Adrenal gland (tissue), 12 donors: ENCODE results near the gene GHR. TPM values are rescaled to one million over a fixed set of nuclear protein-coding genes. Genes with fewer than 3 reads are reported as not detected.

Source experiments
- DNase-seq, 7 donors: peaks; one replicate each; pipeline ENCODE4 v3.0.0-alpha.2; 2019 to 2020
- H3K27ac ChIP-seq, 5 donors: fragments of 200-600 bp; sonication (generic) in 4 of 5; 1 replicate in 3 of 5; 2 replicates in 2 of 5; pipeline versions ENCODE4 v1.5.1 to v1.8.0; 2016 to 2020; ENCODE audit warnings: mild to moderate bottlenecking in 1 of 5
- H3K27me3 ChIP-seq: fragments of 200-600 bp; 2 replicates; pipeline ENCODE4 v1.8.0; 2021
- H3K36me3 ChIP-seq, 2 donors: fragments of 200-600 bp; replicated peaks in 1 of 2; 1 replicate in 1 of 2; 2 replicates in 1 of 2; pipeline versions ENCODE4 v1.5.1 to v1.8.0; 2018 to 2022
- H3K4me1 ChIP-seq, 2 donors: fragments of 200-600 bp; replicated peaks in 1 of 2; 1 replicate in 1 of 2; 2 replicates in 1 of 2; pipeline versions ENCODE4 v1.5.1 to v1.8.0; 2018 to 2021
- H3K4me3 ChIP-seq, 4 donors: fragments of 200-600 bp; sonication (generic) in 3 of 4; one replicate each; pipeline ENCODE4 v1.5.1; 2016 to 2018
- H3K9me3 ChIP-seq, 3 donors: fragments of 200-600 bp; sonication (generic) in 1 of 3; replicated peaks in 1 of 3; 1 replicate in 2 of 3; 2 replicates in 1 of 3; pipeline versions ENCODE4 v1.5.1 to v1.8.0; 2016 to 2021
- POLR2A ChIP-seq, 2 donors: fragments of 450-650 bp; IDR thresholded peaks; one replicate each; pipeline ENCODE4 v1.6.1; 2017; ENCODE audit warnings: antibody characterized with exemption in 2 of 2, mild to moderate bottlenecking in 2 of 2, moderate library complexity in 1 of 2
- WGBS, 4 donors: extraction: QIAGEN DNeasy Blood & Tissue Kit in 2 of 4; methylation state at CpG; one replicate each; pipeline versions ENCODE4 v1.1.5 to v1.1.7; 2013 to 2017; 5-methylcytosine and 5-hydroxymethylcytosine counted together
- intact Hi-C, 2 donors: fragments of 100-400 bp; cut with DNase I; formaldehyde crosslinking; loops; one replicate each; pipeline versions ENCODE4 v1.14.1 to v1.15.0; 2022 to 2023
- polyA plus RNA-seq, 3 donors: library from polyadenylated mRNA; stranded (reverse); fragments of 200-250 nt in 2 of 3; fragments of 350-450 nt in 1 of 3; fragmentation: Illumina TruSeq in 1 of 3; extraction: RNeasy Lipid Tissue Mini Kit (QIAGEN cat#74804) in 1 of 3; gene quantifications; one replicate each; pipeline ENCODE4 v1.2.3, GENCODE V29; 2013 to 2014
- total RNA-seq, 9 donors: library from RNA; depleted of rRNA in 4 of 9; stranded (reverse); fragments of >200 nt in 4 of 9; fragments of 120-200 nt in 1 of 9; fragmentation: NEBNext Ultra II Directional in 1 of 9; extraction: Animal tissue kit (Norgen Biotek cat#: 25700) in 1 of 9; gene quantifications; one replicate each; pipeline versions ENCODE4 v1.1.0 to v1.2.4, GENCODE V29; 2013 to 2023
- TF ChIP-seq, protein P1 (sequence below), 6 experiments: fragments of 450-650 bp in 4 of 6; fragments of 200-600 bp in 2 of 6; sonication (generic) in 1 of 6; IDR thresholded peaks; 1 replicate in 5 of 6; 2 replicates in 1 of 6; pipeline versions ENCODE4 v1.5.1 to v1.8.0; 2016 to 2021; ENCODE audit warnings: antibody characterized with exemption in 6 of 6, mild to moderate bottlenecking in 2 of 6, moderate library complexity in 1 of 6
- donor health status: healthy with polysubstance abuse.
- donor health status: Bipolar disorder and iron deficiency.
- donor health status: DM: yes; HTN: yes; CAD: no.
- donor health status: DM: no; HTN: no; CAD: no.
- donor health status: DM: no; HTN: no; CAD: no.
- donor health status: DM: yes; HTN: yes; CAD: no.

Gene GHR
- total and polyA plus RNA-seq, 12 donors: 2.9 to 17.1 (median 10.5) TPM

DNA sequence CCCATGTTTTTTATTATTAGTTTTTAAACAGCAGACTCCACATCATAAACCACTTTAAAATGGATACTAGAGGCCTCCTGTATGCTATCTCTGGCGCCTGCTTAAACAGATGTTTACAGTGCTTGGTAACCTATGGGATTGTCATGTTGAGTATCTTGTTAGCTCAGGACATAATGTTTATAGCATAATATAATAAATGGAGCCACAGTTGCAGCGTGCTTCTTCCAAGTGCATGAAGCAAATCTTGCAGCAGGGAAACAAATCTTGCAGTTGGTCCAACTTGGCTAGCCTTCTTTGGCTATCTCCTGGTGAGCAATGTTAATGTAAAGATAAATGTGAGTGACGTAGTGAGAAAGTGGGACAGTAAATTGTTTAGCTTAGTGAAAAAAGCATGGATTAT, 2.8 kb downstream of the GHR start:
- intact Hi-C loops: loop anchor here (10.0 kb wide), 3 partner anchors 159 to 339 kb away; no protein-coding TSS in a partner anchor
- Histone ChIP-seq H3K27me3 (no peaks in the 10 kb centered on the region), H3K9me3 (no peaks in the 10 kb centered on the region), H3K4me1 (peaks cover 5 to 14% of the 10 kb centered on the region in 2 donors), H3K36me3 (no peaks in the 10 kb centered on the region), H3K27ac (no peak overlapping the region), H3K4me3 (no peak overlapping the region)
- WGBS, 4 donors: 82 to 91% (median 86%) methylated on average over 3 of the region's 3 CpGs
- no peak for DNase-seq
- TF ChIP-seq, protein P1, sequence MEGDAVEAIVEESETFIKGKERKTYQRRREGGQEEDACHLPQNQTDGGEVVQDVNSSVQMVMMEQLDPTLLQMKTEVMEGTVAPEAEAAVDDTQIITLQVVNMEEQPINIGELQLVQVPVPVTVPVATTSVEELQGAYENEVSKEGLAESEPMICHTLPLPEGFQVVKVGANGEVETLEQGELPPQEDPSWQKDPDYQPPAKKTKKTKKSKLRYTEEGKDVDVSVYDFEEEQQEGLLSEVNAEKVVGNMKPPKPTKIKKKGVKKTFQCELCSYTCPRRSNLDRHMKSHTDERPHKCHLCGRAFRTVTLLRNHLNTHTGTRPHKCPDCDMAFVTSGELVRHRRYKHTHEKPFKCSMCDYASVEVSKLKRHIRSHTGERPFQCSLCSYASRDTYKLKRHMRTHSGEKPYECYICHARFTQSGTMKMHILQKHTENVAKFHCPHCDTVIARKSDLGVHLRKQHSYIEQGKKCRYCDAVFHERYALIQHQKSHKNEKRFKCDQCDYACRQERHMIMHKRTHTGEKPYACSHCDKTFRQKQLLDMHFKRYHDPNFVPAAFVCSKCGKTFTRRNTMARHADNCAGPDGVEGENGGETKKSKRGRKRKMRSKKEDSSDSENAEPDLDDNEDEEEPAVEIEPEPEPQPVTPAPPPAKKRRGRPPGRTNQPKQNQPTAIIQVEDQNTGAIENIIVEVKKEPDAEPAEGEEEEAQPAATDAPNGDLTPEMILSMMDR (IDR thresholded peaks at IDR 0.05): no peak
- TF ChIP-seq POLR2A (IDR thresholded peaks at IDR 0.05): no peak

DNA sequence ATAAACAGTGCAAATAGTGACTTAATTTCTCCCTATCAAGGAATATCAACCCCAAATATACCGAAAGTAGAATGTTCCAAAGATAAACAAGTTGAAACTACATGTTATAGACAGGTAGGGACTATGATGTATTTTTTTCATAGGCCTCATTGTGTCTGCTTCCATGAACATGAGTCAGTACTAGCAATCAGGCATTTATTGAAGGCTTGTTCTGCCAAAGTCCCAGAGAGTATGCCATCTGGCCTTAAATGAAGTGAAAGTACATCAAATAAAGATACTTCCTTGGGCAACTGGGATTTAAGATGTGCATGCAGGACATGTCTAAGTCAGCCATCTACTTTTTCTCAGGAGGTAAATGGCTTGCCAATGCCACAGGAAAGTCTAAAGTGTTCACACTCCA, 6.5 kb downstream of the GHR start:
- Histone ChIP-seq H3K27me3 (no peaks in the 10 kb centered on the region), H3K36me3 (no peaks in the 10 kb centered on the region), H3K9me3 (no peaks in the 10 kb centered on the region), H3K4me3 (no peak overlapping the region), H3K4me1 (peaks cover 0 to 4% of the 10 kb centered on the region in 2 donors), H3K27ac (no peak overlapping the region)
- intact Hi-C loops: loop anchor here (10.0 kb wide), 3 partner anchors 155 to 335 kb away; no protein-coding TSS in a partner anchor
- no peak for TF ChIP-seq POLR2A (IDR thresholded peaks at IDR 0.05)
- TF ChIP-seq, protein P1 (IDR thresholded peaks at IDR 0.05): no peak
- DNase-seq: no peak
- 91 to 96% (median 95%) methylated on average over 1 of the region's 1 CpG for WGBS, 4 donors

DNA sequence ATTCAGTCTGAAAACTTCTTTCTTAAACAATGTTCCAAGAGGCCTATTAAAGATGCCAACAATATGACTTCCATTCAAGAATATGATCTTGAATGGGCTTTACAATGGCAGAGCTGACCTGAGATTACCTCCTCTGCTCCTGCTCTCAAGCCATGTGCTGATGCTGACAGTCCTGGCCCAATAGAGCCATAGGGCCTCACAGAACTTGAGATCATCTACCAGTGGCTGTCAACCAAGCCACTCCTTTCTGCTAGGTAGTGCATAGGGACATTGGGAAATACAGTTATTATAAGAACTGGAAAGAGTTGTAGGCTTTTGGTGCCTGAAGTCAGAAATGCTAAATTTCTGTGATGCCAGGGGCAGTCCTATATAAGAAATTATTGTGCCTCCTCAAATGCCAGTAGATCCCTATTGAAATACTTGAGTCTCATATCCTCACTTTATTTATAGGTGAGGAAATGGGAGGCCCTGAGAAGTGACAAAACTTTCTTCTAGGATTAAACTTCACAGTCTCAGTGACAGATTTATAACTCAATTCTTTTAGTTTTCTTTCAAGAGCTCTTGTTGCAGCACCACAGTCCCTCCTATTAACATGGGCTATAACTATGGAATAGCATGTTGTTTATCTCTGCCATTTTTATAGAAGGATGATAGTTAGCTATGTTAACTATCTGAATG, 10.9 kb downstream of the GHR start:
- Histone ChIP-seq H3K36me3 (no peaks in the 10 kb centered on the region), H3K4me3 (no peak overlapping the region), H3K27ac (no peak overlapping the region), H3K27me3 (no peaks in the 10 kb centered on the region), H3K4me1 (no peaks in the 10 kb centered on the region), H3K9me3 (no peaks in the 10 kb centered on the region)
- intact Hi-C loops: no loop called here
- no peak for DNase-seq
- TF ChIP-seq, protein P1 (IDR thresholded peaks at IDR 0.05): no peak
- TF ChIP-seq POLR2A (IDR thresholded peaks at IDR 0.05): no peak

DNA sequence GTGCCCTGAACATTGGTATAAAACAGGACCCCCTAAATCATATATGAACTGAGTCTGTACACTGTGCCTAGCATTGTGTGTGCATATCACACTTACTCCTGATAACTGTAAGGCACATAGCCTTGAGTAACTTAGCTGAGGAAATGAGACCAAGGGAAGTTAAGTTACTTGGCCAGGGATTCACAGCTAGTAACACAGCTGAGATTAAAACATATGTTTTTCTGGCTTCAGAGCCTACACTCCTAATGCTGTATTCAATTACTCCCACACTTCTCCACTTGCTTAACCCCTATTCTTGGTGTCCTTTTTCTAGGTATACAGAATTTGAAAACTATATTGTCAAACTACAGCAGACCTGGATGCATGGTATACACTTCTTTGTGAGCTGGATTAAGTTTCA, 12.8 kb downstream of the GHR start:
- Histone ChIP-seq H3K27ac (no peak overlapping the region), H3K4me3 (no peak overlapping the region), H3K4me1 (no peaks in the 10 kb centered on the region), H3K9me3 (no peaks in the 10 kb centered on the region), H3K36me3 (no peaks in the 10 kb centered on the region), H3K27me3 (no peaks in the 10 kb centered on the region)
- DNase-seq: no peak
- TF ChIP-seq, protein P1 (IDR thresholded peaks at IDR 0.05): no peak
- no peak for TF ChIP-seq POLR2A (IDR thresholded peaks at IDR 0.05)
- intact Hi-C loops: no loop called here
